COR-L47 (cell line): ENCODE data around the gene GNA14.
"Not testable (repeated sequence)": the region's sequence is repeated elsewhere in the genome, so short reads cannot be mapped to it uniquely, and the experiment has no call there.

Source experiments
- DNase-seq: peaks from one replicate; lab custom pipeline; 2025; lab: John Stamatoyannopoulos, UW

Gene GNA14

DNA sequence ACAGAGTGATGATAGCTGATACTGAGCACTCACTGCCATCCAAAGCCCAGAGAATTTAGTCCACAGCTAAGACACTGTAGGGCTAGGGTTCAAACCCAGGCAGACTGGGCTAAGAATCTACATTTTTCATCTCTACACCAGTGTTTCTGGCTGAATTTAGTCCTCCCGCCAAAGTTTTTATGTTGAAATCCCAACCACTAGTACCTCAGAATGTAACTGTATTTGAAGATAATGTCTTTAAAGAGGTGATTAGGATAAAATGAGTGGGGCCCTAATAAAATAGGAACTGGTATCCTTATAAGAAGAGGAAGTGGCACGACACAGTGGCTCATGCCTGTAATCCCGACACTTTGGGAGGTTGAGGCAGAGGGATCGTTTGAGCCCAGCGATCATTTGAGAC lies 4.3 kb downstream of the GNA14 start:
- DNase-seq = no peak

DNA sequence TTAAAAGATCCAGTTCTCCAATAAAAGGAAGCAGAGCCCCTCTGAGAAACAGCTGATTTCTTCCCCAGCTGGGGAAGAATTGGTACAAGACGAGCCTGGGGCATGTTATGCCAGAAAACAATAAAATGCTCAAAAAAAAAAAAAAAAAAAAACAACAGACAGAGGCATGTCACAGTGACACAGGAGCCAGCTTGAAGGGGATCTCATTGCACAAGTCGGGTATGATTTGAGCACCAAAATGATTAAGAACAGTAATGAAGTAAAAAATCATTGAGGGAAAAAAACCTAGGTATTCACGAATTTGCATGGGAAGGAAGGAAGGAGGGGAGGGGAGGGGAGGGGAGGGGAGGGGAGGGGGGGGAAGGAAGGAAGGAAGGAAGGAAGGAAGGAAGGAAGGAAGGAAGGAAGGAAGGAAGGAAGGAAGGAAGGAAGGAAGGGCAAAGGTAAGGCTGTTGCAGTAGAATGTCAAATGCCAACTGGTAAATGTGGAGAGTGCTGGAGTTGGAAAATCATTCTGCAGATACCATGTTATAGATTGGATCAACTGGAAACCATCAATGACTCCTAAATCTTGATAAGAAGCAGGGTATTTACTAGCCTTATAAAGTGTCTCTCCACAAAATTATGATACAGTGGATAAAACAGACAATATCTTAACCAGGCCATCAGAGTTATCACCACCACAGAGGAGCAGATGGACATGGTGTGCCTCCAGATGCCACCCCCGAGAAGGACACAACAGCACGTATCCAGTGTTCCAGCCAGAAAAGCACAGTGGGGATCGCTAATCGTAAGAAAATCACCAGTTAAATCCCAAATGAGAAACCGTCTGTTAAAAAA lies 7.2 kb downstream of the GNA14 start:
- DNase-seq = no peak

GRCh38 chr9:77632652-77633051 lies 15.5 kb downstream of the GNA14 start:
- DNase-seq = no peak

GRCh38 chr9:77628864-77629263 lies 19.3 kb downstream of the GNA14 start:
- DNase-seq = not testable (repeated sequence)

DNA sequence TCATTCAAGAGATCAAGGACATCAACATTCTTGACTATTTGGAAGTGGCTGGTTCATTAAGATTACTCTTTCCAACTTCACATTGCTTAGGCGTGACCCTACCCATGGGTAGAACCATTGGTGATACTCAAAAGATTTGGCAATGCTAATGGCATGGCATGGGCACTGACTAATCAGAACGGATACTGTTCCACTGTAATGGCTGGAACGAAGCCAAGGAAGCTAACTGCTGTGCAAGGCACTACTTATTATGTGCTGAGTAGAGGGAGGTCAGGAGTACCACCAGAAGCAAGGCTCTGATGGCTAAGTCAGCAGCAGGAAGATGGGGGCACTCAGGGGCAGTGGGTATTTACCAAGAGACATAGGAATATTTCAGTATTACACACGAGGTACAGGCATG lies 31.9 kb downstream of the GNA14 start:
- peak; percentile 46 for DNase-seq

- DNase-seq = no peak
These were observed 33.5 kb downstream of the GNA14 start for GRCh38 chr9:77614645-77615044.

DNA sequence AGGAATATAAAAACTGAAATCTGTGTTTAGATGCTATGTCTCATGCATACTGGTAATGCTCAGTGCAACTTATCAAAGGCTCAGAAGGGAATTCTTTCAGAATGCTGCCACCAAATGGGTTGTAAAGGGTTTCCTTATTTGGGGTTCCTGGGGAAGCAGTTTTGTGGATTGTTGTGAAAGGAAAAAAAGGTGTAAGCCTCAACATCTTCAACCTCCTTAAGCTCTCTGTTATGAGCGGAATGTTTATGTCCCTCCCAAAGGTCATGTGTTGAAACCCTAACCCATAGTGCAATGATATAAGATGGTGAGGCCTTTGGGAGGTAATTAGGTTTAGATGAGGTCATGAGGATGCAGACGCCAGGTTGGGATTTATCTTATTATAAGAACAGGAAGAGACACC lies 41.6 kb downstream of the GNA14 start:
- DNase-seq = no peak

- no peak for DNase-seq
These were observed 42.5 kb downstream of the GNA14 start for GRCh38 chr9:77605449-77606220.

DNA sequence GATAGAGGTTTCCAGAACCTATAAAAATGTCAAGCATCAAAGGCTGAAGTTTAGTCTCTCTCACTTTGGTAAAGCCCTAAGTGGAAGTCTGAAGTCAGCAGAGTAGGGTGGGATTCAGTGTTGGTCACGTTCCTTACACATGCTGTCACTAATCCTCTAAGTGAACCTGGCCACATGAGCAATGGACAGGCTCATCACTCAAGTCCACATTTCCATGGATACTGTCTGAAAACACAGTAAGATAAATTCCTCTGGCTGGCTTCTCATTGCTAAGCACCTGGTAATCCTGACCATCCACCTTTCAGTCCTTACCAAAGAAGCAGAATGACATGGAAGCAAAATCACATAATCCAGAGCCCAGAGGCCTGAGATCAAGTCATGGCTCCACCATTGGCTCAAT lies 43.8 kb downstream of the GNA14 start:
- no peak for DNase-seq

DNA sequence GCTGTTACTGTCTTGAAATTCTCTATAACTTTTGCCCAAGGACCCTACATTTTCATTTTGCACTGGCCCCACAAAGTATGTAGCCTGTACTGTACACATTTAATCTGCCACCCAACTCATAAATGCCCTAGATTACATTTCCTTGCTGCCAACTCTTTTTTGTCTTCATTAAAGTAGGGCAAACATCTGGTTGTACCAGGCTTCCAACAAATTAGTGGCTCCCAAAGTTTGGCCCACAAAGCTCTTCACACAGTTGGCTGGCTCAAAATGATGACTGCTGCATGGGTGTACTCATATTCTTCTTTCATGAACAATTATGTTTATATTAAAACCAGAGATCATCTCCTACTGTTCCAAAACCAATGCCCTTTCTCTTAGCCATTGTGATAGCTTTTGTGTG lies 45.3 kb downstream of the GNA14 start:
- DNase-seq = no peak

DNA sequence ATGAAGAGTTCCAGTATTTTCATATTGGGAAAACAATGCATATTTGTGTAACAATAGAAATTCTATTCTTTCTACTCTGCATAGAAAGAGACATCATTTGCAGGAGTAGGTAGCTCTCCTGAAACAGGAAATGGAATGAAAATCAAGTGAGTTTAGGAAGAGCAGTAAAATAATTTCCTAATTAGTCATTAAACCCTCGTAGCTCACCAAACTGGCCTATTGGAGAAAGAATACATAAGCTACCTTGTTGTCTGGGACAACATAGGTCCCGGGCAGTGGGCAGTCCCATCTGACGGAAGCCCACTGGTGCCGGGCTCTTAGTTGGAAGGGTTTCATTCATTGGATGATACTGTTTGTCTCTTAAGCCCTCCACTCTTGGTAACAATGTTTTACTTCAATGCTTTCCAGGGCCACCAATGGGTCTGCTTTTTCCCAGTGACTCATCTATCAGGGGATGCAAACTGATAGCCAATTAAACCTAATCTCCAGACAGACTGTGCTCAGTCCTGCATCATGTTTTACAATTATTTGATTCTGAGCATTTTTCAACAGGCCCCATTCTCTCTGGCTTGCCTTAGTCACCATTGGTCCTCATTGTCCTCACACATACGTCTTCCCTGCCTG lies 46.5 kb downstream of the GNA14 start:
- no peak for DNase-seq

DNA sequence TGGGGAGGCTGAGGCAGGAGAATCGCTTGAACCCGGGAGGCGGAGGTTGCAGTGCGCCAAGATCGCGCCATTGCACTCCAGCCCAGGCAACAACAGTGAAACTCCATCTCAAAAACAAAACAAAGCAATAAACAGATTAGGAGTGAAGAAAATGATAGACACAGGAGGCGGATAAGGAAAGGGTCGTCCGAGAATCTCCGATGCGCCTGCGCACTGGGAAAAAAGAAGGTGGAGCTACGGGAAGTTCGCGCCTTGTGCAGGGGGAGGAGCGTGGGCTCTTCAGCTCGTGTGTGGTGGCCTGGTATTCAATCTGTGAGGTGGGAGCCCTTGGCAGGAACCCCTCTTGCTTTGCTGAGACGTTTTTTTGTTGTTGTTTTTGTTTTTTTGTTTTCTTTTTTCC lies 47.3 kb downstream of the GNA14 start:
- no peak for DNase-seq

- no peak for DNase-seq
These were observed 48.6 kb downstream of the GNA14 start for GRCh38 chr9:77599492-77599891.

DNA sequence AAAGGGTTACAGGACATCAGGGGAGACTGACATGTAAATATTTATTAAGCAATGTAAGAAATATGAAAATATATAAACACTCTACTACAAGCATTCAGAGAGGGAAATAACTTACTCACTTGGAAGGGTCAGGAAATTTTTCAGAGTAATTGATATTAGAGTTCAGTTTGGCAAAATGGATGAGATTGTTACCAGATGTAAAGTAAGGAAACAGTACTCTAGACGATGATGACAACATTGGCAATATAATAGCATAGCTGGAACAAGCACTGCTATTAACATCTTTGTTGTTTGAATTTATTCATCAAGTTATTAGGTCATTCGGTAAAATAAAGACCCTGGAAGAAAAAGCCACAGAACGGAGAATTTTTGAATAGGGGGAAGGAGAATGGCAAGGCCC lies 49.1 kb downstream of the GNA14 start:
- DNase-seq = no peak

DNA sequence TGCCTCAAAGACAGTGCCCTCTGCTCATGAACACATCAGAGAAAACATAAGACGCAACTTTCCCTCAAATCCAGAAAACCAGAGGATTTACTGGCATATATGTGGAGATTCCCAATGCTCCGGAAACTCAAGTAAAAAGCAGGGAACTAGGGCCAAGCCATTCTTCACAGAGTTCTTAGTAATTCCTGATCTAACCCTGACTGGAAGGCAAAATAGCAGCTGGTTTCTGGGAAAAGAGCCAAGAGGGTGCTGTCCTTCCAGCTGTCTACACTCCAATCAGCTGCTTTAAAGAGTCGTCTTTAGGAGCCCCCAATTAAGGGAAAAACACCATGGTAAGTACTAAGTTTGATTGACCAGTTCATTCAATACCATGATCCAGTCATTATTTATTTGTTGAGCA lies 49.6 kb downstream of the GNA14 start:
- DNase-seq = peak; percentile 67

- no peak for DNase-seq
These were observed 51.1 kb downstream of the GNA14 start for GRCh38 chr9:77597057-77597456.

DNA sequence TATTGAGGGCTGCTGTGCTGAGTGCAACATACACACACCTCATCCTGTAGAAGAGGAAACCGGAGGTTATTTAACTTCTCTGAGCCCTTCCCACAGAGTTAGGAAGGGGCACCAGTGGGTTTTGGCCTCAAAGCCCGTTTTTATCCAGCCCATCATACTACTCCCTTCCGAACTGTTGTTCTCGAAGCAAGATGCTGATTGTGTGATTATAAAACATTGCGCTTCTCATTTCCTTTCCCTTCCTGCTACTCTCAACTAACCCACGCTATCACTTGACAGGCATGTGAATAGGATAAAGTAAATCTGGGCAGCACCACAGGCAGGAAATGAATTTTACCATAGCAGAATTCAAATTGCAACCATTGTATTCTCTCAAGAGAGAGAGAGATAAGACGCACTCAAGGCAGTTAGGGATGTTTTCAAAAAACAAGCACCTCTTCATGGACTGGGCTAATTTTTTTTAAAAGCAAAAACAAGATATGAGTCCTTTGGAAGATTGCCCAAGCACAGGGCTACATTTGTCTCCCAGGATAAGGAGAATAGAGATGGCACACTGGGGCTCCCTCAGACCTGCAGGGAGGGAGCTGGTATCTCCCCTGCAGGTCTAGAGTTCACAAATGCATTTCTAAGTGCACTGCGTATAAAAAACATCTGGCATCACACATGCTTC lies 52.6 kb downstream of the GNA14 start:
- DNase-seq = no peak

- DNase-seq = no peak
These were observed 53.2 kb downstream of the GNA14 start for GRCh38 chr9:77594963-77595362.

DNA sequence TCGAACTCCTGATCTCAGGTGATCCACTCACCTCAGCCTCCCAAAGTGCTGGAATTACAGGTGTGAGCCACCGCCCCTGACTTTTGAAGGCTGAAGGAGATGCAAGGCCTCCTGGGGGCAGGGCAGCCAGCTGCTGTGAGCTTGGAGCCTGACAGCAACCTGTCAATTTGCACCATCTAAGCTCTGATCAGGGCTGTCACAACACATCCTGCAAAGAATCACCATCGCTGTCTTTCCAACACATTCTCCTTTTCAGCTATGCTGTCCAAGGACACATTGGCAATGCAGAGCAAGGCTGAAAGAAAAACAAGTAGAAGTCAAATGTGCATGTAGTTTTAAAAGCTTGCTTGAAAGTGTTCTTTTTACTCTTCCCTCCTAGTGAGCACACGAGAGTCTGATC lies 54.6 kb downstream of the GNA14 start:
- DNase-seq = no peak

- DNase-seq = no peak
These were observed 55.6 kb downstream of the GNA14 start for GRCh38 chr9:77592476-77592875.

DNA sequence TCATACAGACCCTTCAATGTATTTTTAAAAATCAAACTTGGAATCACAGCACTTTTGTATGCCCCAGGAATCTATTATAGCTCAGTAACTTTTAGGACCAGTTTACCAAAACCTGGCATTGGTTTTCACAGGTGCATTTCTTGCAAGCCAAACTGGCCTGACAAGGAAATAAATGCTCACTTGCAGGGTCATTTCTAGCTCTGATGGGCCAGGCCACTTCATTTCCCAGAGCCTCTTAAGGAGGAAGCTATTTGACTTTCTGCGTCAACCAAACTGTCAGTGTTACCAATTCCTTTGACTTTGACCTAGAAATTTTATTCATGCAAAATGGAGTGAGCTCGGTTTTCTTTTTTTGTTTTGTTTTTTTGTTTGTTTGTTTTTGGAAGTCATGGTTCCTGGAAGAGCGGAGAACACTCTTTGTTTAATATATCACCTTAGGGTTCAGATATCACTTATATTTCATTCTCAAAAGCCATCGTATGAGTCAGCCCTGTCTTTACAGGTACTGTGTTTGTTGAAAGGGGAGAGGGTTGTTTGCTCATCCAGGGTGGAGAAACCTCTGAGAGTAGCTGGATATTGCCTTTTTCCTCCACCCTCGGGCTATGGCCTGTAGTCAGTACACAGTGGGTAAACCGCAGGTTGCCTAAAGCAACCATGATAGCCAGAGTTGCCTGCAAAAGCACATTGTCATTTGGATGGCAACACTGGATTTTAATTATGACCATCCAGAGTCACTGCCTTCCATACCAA lies 58.9 kb downstream of the GNA14 start:
- DNase-seq = peak; percentile 15
